ENCODE results near the gene LYL1. TPM values are rescaled to one million over a fixed set of nuclear protein-coding genes. Genes with fewer than 3 reads are reported as not detected.
A peak's percentile ranks its signal among the peaks of the same experiment; 100 is the strongest.

The LYL1 gene
- total and polyA plus RNA-seq, 2 of the 13 experiments (the other 11 are each of a cell fraction or from before 2014, with no cell fraction given) = 0.75 to 0.92 TPM

- TF ChIP-seq E2F5 (CRISPR knock-in tag; conservative IDR thresholded peaks at IDR 0.05) = no peak
- TF ChIP-seq ZNF138 (CRISPR knock-in tag; IDR thresholded peaks at IDR 0.05; ENCODE audit: low read depth) = no peak
- TF ChIP-seq SIX1 (CRISPR knock-in tag; IDR thresholded peaks at IDR 0.05; ENCODE audit: borderline replicate concordance) = 0 out of 2 replicates have a peak, but pooled peaks have one; percentile 25
- no peak for TF ChIP-seq GRHL1 (CRISPR knock-in tag; conservative IDR thresholded peaks at IDR 0.05)
- peak; percentile 22; the same call in 1 of the 2 replicates for TF ChIP-seq ZNF160 (CRISPR knock-in tag; IDR thresholded peaks at IDR 0.05)
- no peak; the same call in 1 of the 2 replicates for TF ChIP-seq TMF1 (CRISPR knock-in tag; IDR thresholded peaks at IDR 0.05; ENCODE audit: low read depth)
- no peak for TF ChIP-seq HOXD1 (CRISPR knock-in tag; IDR thresholded peaks at IDR 0.05)
- peak; percentile 57; the same call in 1 of the 2 replicates for TF ChIP-seq ZNF790 (CRISPR knock-in tag; IDR thresholded peaks at IDR 0.05; ENCODE audit: borderline replicate concordance)
- 0 out of 2 replicates have a peak, but pooled peaks have one; percentile 19 for TF ChIP-seq LCORL (IDR thresholded peaks at IDR 0.05)
- peak; percentile 93 for TF ChIP-seq LCORL (CRISPR knock-in tag; IDR thresholded peaks at IDR 0.05)
- TF ChIP-seq ZNF121 (CRISPR knock-in tag; IDR thresholded peaks at IDR 0.05) = peak; percentile 45; the same call in 1 of the 2 replicates
- no peak; the same call in 1 of the 2 replicates for TF ChIP-seq ZNF512 (CRISPR knock-in tag; IDR thresholded peaks at IDR 0.05)
- no peak; the same call in 1 of the 2 replicates for TF ChIP-seq ZNF704 (CRISPR knock-in tag; IDR thresholded peaks at IDR 0.05; ENCODE audit: borderline replicate concordance)
- 0 out of 2 replicates have a peak, but pooled peaks have one; percentile 56 for TF ChIP-seq ZBTB43 (CRISPR knock-in tag; conservative IDR thresholded peaks at IDR 0.05)
- no peak; the same call in 1 of the 2 replicates for TF ChIP-seq ZSCAN21 (CRISPR knock-in tag; IDR thresholded peaks at IDR 0.05; ENCODE audit: borderline replicate concordance)
- TF ChIP-seq ZNF788 (CRISPR knock-in tag; IDR thresholded peaks at IDR 0.05; ENCODE audit: borderline replicate concordance) = peak; percentile 90; the same call in 1 of the 2 replicates
- peak; percentile 82; the same call in 1 of the 2 replicates for TF ChIP-seq ZNF124 (CRISPR knock-in tag; IDR thresholded peaks at IDR 0.05)
- peak; percentile 64 for TF ChIP-seq FOXP4 (CRISPR knock-in tag; IDR thresholded peaks at IDR 0.05)
- peak; percentile 91 for TF ChIP-seq HDAC1 (CRISPR knock-in tag; IDR thresholded peaks at IDR 0.05)
- TF ChIP-seq SUZ12 (IDR thresholded peaks at IDR 0.05; ENCODE audit: low read depth, low read length) = no peak
Observed at GRCh38 chr19:13150187-13150930, 47.7 kb upstream of the LYL1 start, which contains the start of the genes IER2 and STX10 (continued).
